GM08714 (cell line): ENCODE measurements around the gene LMO3.

Source experiments
- H3K4me3 ChIP-seq: fragments of 200-500 bp; sonication (Bioruptor generic); 2 replicates; pipeline ENCODE4 v1.5.1; 2014; ENCODE audit warnings: mild to moderate bottlenecking, low read length, inconsistent platforms
- ZNF274 ChIP-seq: IDR thresholded peaks from 2 replicates; pipeline ENCODE4 v1.6.1; 2012; ENCODE audit warnings: mild to moderate bottlenecking, low read depth, low read length

The LMO3 gene

GRCh38 chr12:16606201-16606849 is 363 bp upstream of the LMO3 start:
- peak overlapping the region; percentile 52; the same call in 1 of the 2 replicates for H3K4me3 ChIP-seq
- TF ChIP-seq ZNF274, result no peak

GRCh38 chr12:16605642-16606116 is 283 bp downstream of the LMO3 start:
- peak overlapping the region; percentile 52; the same call in 1 of the 2 replicates for H3K4me3 ChIP-seq

GRCh38 chr12:16604596-16605252 is 1.2 kb downstream of the LMO3 start:
- no peak for TF ChIP-seq ZNF274
- no peak overlapping the region; the same call in 1 of the 2 replicates for H3K4me3 ChIP-seq

More at GRCh38 chr12:16605642-16606116, 283 bp downstream of the LMO3 start:
- no peak for TF ChIP-seq ZNF274

GRCh38 chr12:16603916-16604575 is 1.9 kb downstream of the LMO3 start:
- H3K4me3 ChIP-seq, result no peak overlapping the region
- no peak for TF ChIP-seq ZNF274

- H3K4me3 ChIP-seq, result no peak overlapping the region
- no peak for TF ChIP-seq ZNF274
Measured at GRCh38 chr12:16603260-16603915, 2.6 kb downstream of the LMO3 start.

- no peak for TF ChIP-seq ZNF274
- H3K4me3 ChIP-seq, result no peak overlapping the region
Measured at GRCh38 chr12:16602412-16602811, 3.5 kb downstream of the LMO3 start.

GRCh38 chr12:16600525-16600924 is 5.4 kb downstream of the LMO3 start:
- no peak for TF ChIP-seq ZNF274
- no peak overlapping the region for H3K4me3 ChIP-seq

- H3K4me3 ChIP-seq, result no peak overlapping the region
- TF ChIP-seq ZNF274, result no peak
Measured at GRCh38 chr12:16599081-16599480, 6.9 kb downstream of the LMO3 start.

GRCh38 chr12:16594797-16595196 is 11.2 kb downstream of the LMO3 start:
- H3K4me3 ChIP-seq, result no peak overlapping the region
- no peak for TF ChIP-seq ZNF274

- no peak overlapping the region for H3K4me3 ChIP-seq
- TF ChIP-seq ZNF274, result no peak
Measured at GRCh38 chr12:16593546-16593945, 12.4 kb downstream of the LMO3 start.

- H3K4me3 ChIP-seq, result no peak overlapping the region
- no peak for TF ChIP-seq ZNF274
Measured at GRCh38 chr12:16590645-16591044, 15.3 kb downstream of the LMO3 start.

GRCh38 chr12:16588812-16589211 is 17.1 kb downstream of the LMO3 start:
- H3K4me3 ChIP-seq, result no peak overlapping the region
- TF ChIP-seq ZNF274, result no peak

GRCh38 chr12:16587514-16587913 is 18.4 kb downstream of the LMO3 start:
- no peak for TF ChIP-seq ZNF274
- no peak overlapping the region for H3K4me3 ChIP-seq

- no peak for TF ChIP-seq ZNF274
- H3K4me3 ChIP-seq, result no peak overlapping the region
Measured at GRCh38 chr12:16587110-16587453, 18.9 kb downstream of the LMO3 start.
